Esophagus squamous epithelium (tissue), 4 donors: ENCODE results near the gene OR51B4.

Source experiments
- POLR2A ChIP-seq, 4 donors: fragments of 450-650 bp; IDR thresholded peaks; one replicate each; pipeline ENCODE4 v1.6.1; 2017; ENCODE audit warnings: antibody characterized with exemption in 4 of 4, mild to moderate bottlenecking in 4 of 4, moderate library complexity in 3 of 4
- TF ChIP-seq, protein P1 (sequence below), 6 experiments: fragments of 450-650 bp in 4 of 6; fragments of 200-600 bp in 2 of 6; sonication (generic) in 2 of 6; IDR thresholded peaks; one replicate each; pipeline ENCODE4 v1.5.1; 2016 to 2019; ENCODE audit warnings: antibody characterized with exemption in 6 of 6, mild to moderate bottlenecking in 4 of 6, moderate library complexity in 4 of 6

- TF ChIP-seq, protein P1, sequence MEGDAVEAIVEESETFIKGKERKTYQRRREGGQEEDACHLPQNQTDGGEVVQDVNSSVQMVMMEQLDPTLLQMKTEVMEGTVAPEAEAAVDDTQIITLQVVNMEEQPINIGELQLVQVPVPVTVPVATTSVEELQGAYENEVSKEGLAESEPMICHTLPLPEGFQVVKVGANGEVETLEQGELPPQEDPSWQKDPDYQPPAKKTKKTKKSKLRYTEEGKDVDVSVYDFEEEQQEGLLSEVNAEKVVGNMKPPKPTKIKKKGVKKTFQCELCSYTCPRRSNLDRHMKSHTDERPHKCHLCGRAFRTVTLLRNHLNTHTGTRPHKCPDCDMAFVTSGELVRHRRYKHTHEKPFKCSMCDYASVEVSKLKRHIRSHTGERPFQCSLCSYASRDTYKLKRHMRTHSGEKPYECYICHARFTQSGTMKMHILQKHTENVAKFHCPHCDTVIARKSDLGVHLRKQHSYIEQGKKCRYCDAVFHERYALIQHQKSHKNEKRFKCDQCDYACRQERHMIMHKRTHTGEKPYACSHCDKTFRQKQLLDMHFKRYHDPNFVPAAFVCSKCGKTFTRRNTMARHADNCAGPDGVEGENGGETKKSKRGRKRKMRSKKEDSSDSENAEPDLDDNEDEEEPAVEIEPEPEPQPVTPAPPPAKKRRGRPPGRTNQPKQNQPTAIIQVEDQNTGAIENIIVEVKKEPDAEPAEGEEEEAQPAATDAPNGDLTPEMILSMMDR (IDR thresholded peaks at IDR 0.05): no peak
- TF ChIP-seq POLR2A (IDR thresholded peaks at IDR 0.05): no peak
Observed at GRCh38 chr11:5300251-5300650, 1.5 kb downstream of the OR51B4 start.
